HEK293 (cell line): ENCODE results near the gene FBXO36.

Experiments used
- CTCF ChIA-PET: fragments of 350-600 bp; formaldehyde crosslinking; extraction: SDS; loops from one replicate; lab custom pipeline; 2021; ENCODE audit warnings: antibody characterized with exemption; lab: Yijun Ruan, JAX
- POLR2A ChIA-PET: fragments of 300-600 bp; formaldehyde crosslinking; extraction: SDS; loops from one replicate; lab custom pipeline; 2020; ENCODE audit warnings: antibody characterized with exemption, inconsistent platforms; lab: Yijun Ruan, JAX
- H3K27ac ChIP-seq: fragments of 200-500 bp; sonication (Bioruptor generic); 2 replicates; pipeline ENCODE4 v1.5.1; 2014; ENCODE audit warnings: low read depth, low read length, control low read depth, inconsistent platforms; ENCODE audit errors: extremely low read depth
- H3K36me3 ChIP-seq, 2 experiments: fragments of 200-500 bp in 1 of 2; sonication (Bioruptor generic) in 1 of 2; 1 replicate in 1 of 2; 2 replicates in 1 of 2; pipeline ENCODE4 v1.5.1; 2014 to 2017; ENCODE audit warnings: inconsistent platforms in 2 of 2, low read length in 2 of 2; ENCODE audit not compliant: control insufficient read depth in 2 of 2, insufficient read depth in 1 of 2
- H3K4me1 ChIP-seq: fragments of 200-500 bp; sonication (Bioruptor generic); 2 replicates; pipeline ENCODE4 v1.5.1; 2014; ENCODE audit warnings: mild to moderate bottlenecking, low read length, inconsistent platforms; ENCODE audit not compliant: control insufficient read depth, insufficient read depth
- H3K4me3 ChIP-seq: 2 replicates; pipeline ENCODE4 v1.5.1; 2011; ENCODE audit warnings: low read depth, mild to moderate bottlenecking, control low read depth, low read length, moderate library complexity
- H3K9me3 ChIP-seq: fragments of 200-500 bp; sonication (Bioruptor generic); 2 replicates; pipeline ENCODE4 v1.5.1; 2014; ENCODE audit warnings: low read depth, low read length, inconsistent platforms; ENCODE audit not compliant: control insufficient read depth, insufficient read depth
- BCL11A ChIP-seq: fragments of 450-650 bp; formaldehyde crosslinking; IDR thresholded peaks from 2 replicates; pipeline ENCODE4 v1.5.1; 2016; ENCODE audit warnings: low read depth, missing biosample characterization, missing genetic modification characterization
- ELK4 ChIP-seq: IDR thresholded peaks from 2 replicates; pipeline ENCODE4 v1.6.1; 2011; ENCODE audit warnings: mild to moderate bottlenecking, low read depth, low read length, borderline replicate concordance
- MEIS1 ChIP-seq: sonication (generic); formaldehyde crosslinking; IDR thresholded peaks from 2 replicates; pipeline ENCODE4 v1.8.1; 2022; ENCODE audit warnings: missing genetic modification reagents, mild to moderate bottlenecking, borderline replicate concordance
- OVOL3 ChIP-seq: fragments of 450-650 bp; formaldehyde crosslinking; IDR thresholded peaks from 2 replicates; pipeline ENCODE4 v1.5.1; 2016; ENCODE audit warnings: missing biosample characterization, missing genetic modification characterization
- SALL2 ChIP-seq: fragments of 450-650 bp; formaldehyde crosslinking; IDR thresholded peaks from 2 replicates; pipeline ENCODE4 v1.5.0; 2017; ENCODE audit warnings: missing biosample characterization, mild to moderate bottlenecking, missing genetic modification characterization, borderline replicate concordance
- WT1 ChIP-seq: fragments of 450-650 bp; formaldehyde crosslinking; IDR thresholded peaks from 2 replicates; pipeline ENCODE4 v1.5.1; 2016; ENCODE audit warnings: missing biosample characterization, missing genetic modification characterization
- YY2 ChIP-seq: fragments of 450-650 bp; formaldehyde crosslinking; IDR thresholded peaks from 2 replicates; pipeline ENCODE4 v1.5.1; 2016; ENCODE audit warnings: missing biosample characterization, missing genetic modification characterization
- ZBTB11 ChIP-seq: fragments of 450-650 bp; formaldehyde crosslinking; conservative IDR thresholded peaks from 2 replicates; pipeline ENCODE4 v1.5.1; 2016; ENCODE audit warnings: low read depth, missing biosample characterization, missing genetic modification characterization
- ZBTB26 ChIP-seq: fragments of 450-650 bp; formaldehyde crosslinking; optimal IDR thresholded peaks from 2 replicates; pipeline ENCODE3; 2016; ENCODE audit warnings: missing biosample characterization, mild to moderate bottlenecking, missing genetic modification characterization
- ZEB2 ChIP-seq: fragments of 450-650 bp; formaldehyde crosslinking; IDR thresholded peaks from 2 replicates; pipeline ENCODE4 v1.5.1; 2016; ENCODE audit warnings: missing biosample characterization, missing genetic modification characterization
- ZFP3 ChIP-seq: fragments of 450-650 bp; formaldehyde crosslinking; IDR thresholded peaks from 2 replicates; pipeline ENCODE4 v1.5.1; 2016; ENCODE audit warnings: low read depth, missing biosample characterization, missing genetic modification characterization
- ZFP37 ChIP-seq: fragments of 450-650 bp; formaldehyde crosslinking; IDR thresholded peaks from 2 replicates; pipeline ENCODE4 v1.5.1; 2016; ENCODE audit warnings: missing biosample characterization, missing genetic modification characterization
- ZNF140 ChIP-seq: fragments of 450-650 bp; formaldehyde crosslinking; IDR thresholded peaks from 2 replicates; pipeline ENCODE4 v1.5.1; 2016; ENCODE audit warnings: missing biosample characterization, missing genetic modification characterization
- ZNF19 ChIP-seq: fragments of 450-650 bp; formaldehyde crosslinking; IDR thresholded peaks from 2 replicates; pipeline ENCODE4; 2016; ENCODE audit warnings: missing biosample characterization, missing genetic modification characterization, low read depth
- ZNF362 ChIP-seq: fragments of 450-650 bp; formaldehyde crosslinking; IDR thresholded peaks from 2 replicates; pipeline ENCODE4 v1.5.1; 2016; ENCODE audit warnings: missing biosample characterization, missing genetic modification characterization
- ZNF404 ChIP-seq: fragments of 450-650 bp; formaldehyde crosslinking; IDR thresholded peaks from 2 replicates; pipeline ENCODE4 v1.5.1; 2017; ENCODE audit warnings: missing biosample characterization, missing genetic modification characterization
- ZNF449 ChIP-seq: fragments of 450-650 bp; formaldehyde crosslinking; IDR thresholded peaks from 2 replicates; pipeline ENCODE4 v1.5.1; 2017; ENCODE audit warnings: missing biosample characterization, mild to moderate bottlenecking, missing genetic modification characterization, moderate library complexity
- ZNF48 ChIP-seq: fragments of 450-650 bp; formaldehyde crosslinking; IDR thresholded peaks from 2 replicates; pipeline ENCODE4 v1.5.1; 2016; ENCODE audit warnings: missing biosample characterization, missing genetic modification characterization
- ZNF530 ChIP-seq: fragments of 450-650 bp; formaldehyde crosslinking; IDR thresholded peaks from 2 replicates; pipeline ENCODE4 v1.5.1; 2016; ENCODE audit warnings: low read depth, missing biosample characterization, missing genetic modification characterization
- ZNF623 ChIP-seq: fragments of 450-650 bp; formaldehyde crosslinking; IDR thresholded peaks from 2 replicates; pipeline ENCODE4 v1.5.1; 2016; ENCODE audit warnings: missing biosample characterization, missing genetic modification characterization

The FBXO36 gene

GRCh38 chr2:229931241-229931640 is 8.9 kb downstream of the FBXO36 start:
- POLR2A ChIA-PET, result interaction anchor here (1.3 kb wide), 1 partner anchor 8 kb away, joined by 3 read pairs; the partner anchor contains the start of gene FBXO36
- H3K27ac ChIP-seq, result no peak overlapping the region

GRCh38 chr2:229937537-229937936 is 15.2 kb downstream of the FBXO36 start:
- Histone ChIP-seq H3K36me3 (no peaks in the 10 kb centered on the region; a peak in 1 of 3 replicates), H3K9me3 (no peaks in the 10 kb centered on the region), H3K4me1 (no peaks in the 10 kb centered on the region), H3K4me3 (no peak overlapping the region), H3K27ac (no peak overlapping the region)
- TF ChIP-seq SALL2 (no peak), ZEB2 (tag by site-specific recombination) (no peak), MEIS1 (CRISPR knock-in tag) (no peak), ZBTB11 (tag by site-specific recombination) (no peak)
- CTCF ChIA-PET, result interaction anchor here (1.2 kb wide), 1 partner anchor 157 kb away, joined by 3 read pairs; no protein-coding TSS in a partner anchor
- POLR2A ChIA-PET, result no interaction called here

More at GRCh38 chr2:229931241-229931640, 8.9 kb downstream of the FBXO36 start:
- H3K4me1 ChIP-seq, result peaks cover 5% of the 10 kb centered on the region; the same call in 1 of the 2 replicates
- TF ChIP-seq OVOL3 (tag by site-specific recombination), result no peak
- no peak for TF ChIP-seq WT1
- no peak for TF ChIP-seq YY2 (tag by site-specific recombination)
- TF ChIP-seq ZFP37 (tag by site-specific recombination), result no peak
- no peaks in the 10 kb centered on the region; a peak in 1 of 3 replicates for H3K36me3 ChIP-seq
- H3K9me3 ChIP-seq, result no peaks in the 10 kb centered on the region
- H3K4me3 ChIP-seq, result no peak overlapping the region
- CTCF ChIA-PET, result interaction anchor here (0.6 kb wide), 1 partner anchor 19 kb away, joined by 5 read pairs; no protein-coding TSS in a partner anchor

GRCh38 chr2:229942671-229943070 is 20.4 kb downstream of the FBXO36 start:
- ChIA-PET CTCF (no interaction called here), POLR2A (no interaction called here)
- H3K4me3 ChIP-seq, result no peak overlapping the region
- H3K27ac ChIP-seq, result no peak overlapping the region
- H3K36me3 ChIP-seq, result no peaks in the 10 kb centered on the region; a peak in 1 of 3 replicates
- H3K9me3 ChIP-seq, result no peaks in the 10 kb centered on the region
- no peaks in the 10 kb centered on the region for H3K4me1 ChIP-seq
- TF ChIP-seq ZBTB26 (tag by site-specific recombination) (no peak), SALL2 (no peak), ELK4 (no peak), ZNF140 (tag by site-specific recombination) (no peak), ZNF404 (no peak), ZNF449 (no peak), ZNF19 (no peak), ZNF530 (no peak), ZFP3 (no peak), ZNF623 (tag by site-specific recombination) (no peak), ZNF362 (tag by site-specific recombination) (no peak), BCL11A (tag by site-specific recombination) (no peak), ZNF48 (tag by site-specific recombination) (no peak)
